ENCODE data around the gene SDHB.

SDHB gene

DNA sequence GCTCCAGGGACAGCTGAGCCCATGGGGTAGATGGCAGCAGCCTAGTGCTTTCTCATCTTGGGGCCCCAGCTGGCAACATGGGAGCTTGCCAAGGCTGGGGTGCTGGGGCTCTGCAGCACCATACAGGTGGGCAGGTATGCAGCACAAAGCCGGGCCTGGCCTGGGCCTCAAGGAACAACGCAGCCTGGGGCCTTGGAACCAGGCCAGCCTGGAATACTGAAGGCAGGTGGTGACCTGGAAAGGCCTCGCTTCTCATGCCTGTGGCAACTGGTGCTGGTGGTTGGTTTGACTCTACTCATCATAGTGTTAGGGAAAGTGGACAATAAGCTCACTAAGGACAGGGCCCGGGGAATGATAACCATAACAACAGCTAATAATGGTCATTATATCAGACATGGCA is 27.0 kb upstream of the SDHB start:
- no peak for TF ChIP-seq FOXP2 (optimal IDR thresholded peaks at IDR 0.05; ENCODE audit: control extremely low read depth, extremely low read length, insufficient read depth)
- TF ChIP-seq POLR2AphosphoS5 (IDR thresholded peaks at IDR 0.05; ENCODE audit: borderline replicate concordance, low read depth, low read length) = no peak
- TF ChIP-seq EZH2 (IDR thresholded peaks at IDR 0.05) = no peak
- H3K27ac ChIP-seq = no peak overlapping the region
- H3K36me3 ChIP-seq (ENCODE audit: insufficient read depth, low read length) = 0 out of 2 replicates have a peak, but pooled peaks cover 4% of the 10 kb centered on the region
- H3K9ac ChIP-seq (ENCODE audit: insufficient read length) = no peak overlapping the region
- no peaks in the 10 kb centered on the region for H3K9me3 ChIP-seq (ENCODE audit: low read depth, low read length)
- DNase-seq (ENCODE audit: low read depth, low spot score) = no peak
- H3K4me3 ChIP-seq = no peak overlapping the region

- no peak overlapping the region for H3K4me3 ChIP-seq
- no peak for TF ChIP-seq EZH2 (IDR thresholded peaks at IDR 0.05)
- no peak for TF ChIP-seq POLR2AphosphoS5 (IDR thresholded peaks at IDR 0.05; ENCODE audit: borderline replicate concordance, low read depth, low read length)
- TF ChIP-seq FOXP2 (optimal IDR thresholded peaks at IDR 0.05; ENCODE audit: control extremely low read depth, extremely low read length, insufficient read depth) = no peak
- H3K36me3 ChIP-seq (ENCODE audit: insufficient read depth, low read length) = 0 out of 2 replicates have a peak, but pooled peaks cover 4% of the 10 kb centered on the region
Measured at GRCh38 chr1:17080085-17080759, 26.4 kb upstream of the SDHB start.

DNA sequence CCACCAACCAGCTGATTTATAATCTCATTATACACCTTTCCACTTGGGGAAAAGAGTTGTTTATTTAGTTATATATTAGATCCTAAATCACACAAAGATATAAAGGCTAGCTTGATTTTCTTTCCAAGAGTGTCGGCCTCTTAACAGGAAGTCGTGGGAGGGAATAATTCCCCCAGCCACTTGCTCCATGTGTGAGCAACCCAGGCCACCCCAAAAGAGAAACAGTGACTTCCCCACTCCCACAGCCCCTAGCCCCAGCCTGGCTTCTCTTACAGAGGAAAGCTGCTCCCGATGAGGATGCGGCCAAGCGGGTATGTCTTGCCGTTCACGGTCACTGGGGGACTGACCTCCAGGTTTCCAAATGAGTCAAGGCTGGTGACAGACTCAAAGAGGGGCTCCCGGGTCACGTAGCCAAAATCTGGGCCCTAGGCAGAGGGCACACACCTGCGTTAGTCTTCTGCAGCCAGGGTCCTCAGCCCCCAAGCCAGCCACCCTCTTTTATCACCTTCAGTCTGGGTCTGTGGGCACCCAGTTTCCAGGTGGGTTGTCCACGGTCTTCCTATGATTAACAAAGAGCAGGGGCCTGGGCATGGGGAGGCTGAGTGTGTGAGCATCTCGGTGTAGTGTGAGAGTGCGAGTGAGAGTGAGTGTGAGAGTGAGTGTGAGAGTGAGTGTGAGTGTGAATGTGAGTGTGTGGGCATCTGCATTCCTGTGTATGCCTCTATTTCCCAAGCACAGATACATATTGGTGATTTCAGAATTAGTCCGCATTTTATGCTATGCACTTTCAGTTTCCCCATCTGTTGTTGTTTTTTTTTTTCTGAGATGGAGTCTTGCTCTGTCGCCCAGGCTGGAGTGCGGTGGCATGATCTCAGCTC is 25.4 kb upstream of the SDHB start:
- DNase-seq (ENCODE audit: low read depth, low spot score) = no peak
- Histone ChIP-seq H3K9me3 (ENCODE audit: low read depth, low read length) (no peaks in the 10 kb centered on the region), H3K36me3 (ENCODE audit: insufficient read depth, low read length) (0 out of 2 replicates have a peak, but pooled peaks cover 4% of the 10 kb centered on the region), H3K9ac (ENCODE audit: insufficient read length) (no peak overlapping the region), H3K4me3 (no peak overlapping the region), H3K27ac (no peak overlapping the region)
- TF ChIP-seq POLR2AphosphoS5 (IDR thresholded peaks at IDR 0.05; ENCODE audit: borderline replicate concordance, low read depth, low read length) = no peak
- no peak for TF ChIP-seq FOXP2 (optimal IDR thresholded peaks at IDR 0.05; ENCODE audit: control extremely low read depth, extremely low read length, insufficient read depth)
- no peak for TF ChIP-seq EZH2 (IDR thresholded peaks at IDR 0.05)

More at GRCh38 chr1:17080085-17080759, 26.4 kb upstream of the SDHB start:
- no peak overlapping the region for H3K9ac ChIP-seq (ENCODE audit: insufficient read length)
- no peaks in the 10 kb centered on the region for H3K9me3 ChIP-seq (ENCODE audit: low read depth, low read length)
- no peak for DNase-seq (ENCODE audit: low read depth, low spot score)
- H3K27ac ChIP-seq = no peak overlapping the region

- Histone ChIP-seq H3K36me3 (ENCODE audit: insufficient read depth, low read length) (0 out of 2 replicates have a peak, but pooled peaks cover 4% of the 10 kb centered on the region), H3K9ac (ENCODE audit: insufficient read length) (no peak overlapping the region), H3K4me3 (no peak overlapping the region), H3K9me3 (ENCODE audit: low read depth, low read length) (no peaks in the 10 kb centered on the region), H3K27ac (no peak overlapping the region)
- TF ChIP-seq EZH2 (IDR thresholded peaks at IDR 0.05) (no peak), FOXP2 (optimal IDR thresholded peaks at IDR 0.05; ENCODE audit: control extremely low read depth, extremely low read length, insufficient read depth) (no peak), POLR2AphosphoS5 (IDR thresholded peaks at IDR 0.05; ENCODE audit: borderline replicate concordance, low read depth, low read length) (no peak)
- no peak for DNase-seq (ENCODE audit: low read depth, low spot score)
Measured at GRCh38 chr1:17075470-17076255, 21.8 kb upstream of the SDHB start.

DNA sequence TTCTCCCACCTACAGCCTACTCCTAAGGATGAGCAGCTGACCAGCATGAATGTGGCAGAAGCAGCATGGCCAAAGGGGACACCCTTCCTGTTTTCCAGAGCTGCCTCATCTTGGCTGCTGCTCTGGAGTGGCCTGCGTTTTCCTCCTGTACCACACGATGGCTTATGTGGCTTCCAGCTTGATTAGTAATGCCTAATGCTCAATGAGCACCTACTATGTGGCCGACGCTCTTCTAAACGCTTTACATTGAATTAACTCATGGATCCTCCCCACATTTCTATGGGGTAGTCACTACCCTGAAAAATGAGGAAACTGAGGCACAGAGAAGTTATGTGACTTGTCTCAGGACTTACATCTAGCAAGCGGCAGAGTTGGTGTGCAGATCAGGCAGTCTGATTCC is 18.0 kb upstream of the SDHB start:
- Histone ChIP-seq H3K9me3 (ENCODE audit: low read depth, low read length) (no peaks in the 10 kb centered on the region), H3K4me3 (no peak overlapping the region), H3K27ac (no peak overlapping the region), H3K36me3 (ENCODE audit: insufficient read depth, low read length) (no peaks in the 10 kb centered on the region), H3K9ac (ENCODE audit: insufficient read length) (no peak overlapping the region)
- TF ChIP-seq EZH2 (IDR thresholded peaks at IDR 0.05) = no peak
- no peak for TF ChIP-seq FOXP2 (optimal IDR thresholded peaks at IDR 0.05; ENCODE audit: control extremely low read depth, extremely low read length, insufficient read depth)
- no peak for TF ChIP-seq POLR2AphosphoS5 (IDR thresholded peaks at IDR 0.05; ENCODE audit: borderline replicate concordance, low read depth, low read length)
- DNase-seq (ENCODE audit: low read depth, low spot score) = no peak

DNA sequence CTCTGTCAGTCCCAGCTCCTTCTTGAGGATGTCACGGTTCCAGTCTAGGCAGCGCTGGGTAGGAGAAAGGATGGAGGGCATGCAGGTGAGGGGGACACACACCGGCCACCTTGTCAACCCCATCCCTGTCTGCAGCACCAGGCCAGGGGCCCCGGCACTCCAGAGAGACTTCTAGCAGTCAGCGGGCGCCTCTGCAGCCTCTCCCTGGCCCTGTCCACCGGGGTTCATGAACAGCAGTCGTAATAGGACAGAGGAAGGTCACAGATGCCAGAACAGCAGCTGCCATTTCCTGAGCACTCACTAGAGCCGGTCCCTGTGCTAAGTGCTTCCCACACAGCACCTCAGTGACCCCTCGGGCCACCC is 16.3 kb upstream of the SDHB start:
- TF ChIP-seq POLR2AphosphoS5 (IDR thresholded peaks at IDR 0.05; ENCODE audit: borderline replicate concordance, low read depth, low read length) (no peak), FOXP2 (optimal IDR thresholded peaks at IDR 0.05; ENCODE audit: control extremely low read depth, extremely low read length, insufficient read depth) (no peak), EZH2 (IDR thresholded peaks at IDR 0.05) (no peak)
- H3K9me3 ChIP-seq (ENCODE audit: low read depth, low read length) = no peaks in the 10 kb centered on the region
- H3K36me3 ChIP-seq (ENCODE audit: insufficient read depth, low read length) = no peaks in the 10 kb centered on the region
- DNase-seq (ENCODE audit: low read depth, low spot score) = no peak
- no peak overlapping the region for H3K4me3 ChIP-seq
- no peak overlapping the region for H3K27ac ChIP-seq
- no peak overlapping the region for H3K9ac ChIP-seq (ENCODE audit: insufficient read length)

DNA sequence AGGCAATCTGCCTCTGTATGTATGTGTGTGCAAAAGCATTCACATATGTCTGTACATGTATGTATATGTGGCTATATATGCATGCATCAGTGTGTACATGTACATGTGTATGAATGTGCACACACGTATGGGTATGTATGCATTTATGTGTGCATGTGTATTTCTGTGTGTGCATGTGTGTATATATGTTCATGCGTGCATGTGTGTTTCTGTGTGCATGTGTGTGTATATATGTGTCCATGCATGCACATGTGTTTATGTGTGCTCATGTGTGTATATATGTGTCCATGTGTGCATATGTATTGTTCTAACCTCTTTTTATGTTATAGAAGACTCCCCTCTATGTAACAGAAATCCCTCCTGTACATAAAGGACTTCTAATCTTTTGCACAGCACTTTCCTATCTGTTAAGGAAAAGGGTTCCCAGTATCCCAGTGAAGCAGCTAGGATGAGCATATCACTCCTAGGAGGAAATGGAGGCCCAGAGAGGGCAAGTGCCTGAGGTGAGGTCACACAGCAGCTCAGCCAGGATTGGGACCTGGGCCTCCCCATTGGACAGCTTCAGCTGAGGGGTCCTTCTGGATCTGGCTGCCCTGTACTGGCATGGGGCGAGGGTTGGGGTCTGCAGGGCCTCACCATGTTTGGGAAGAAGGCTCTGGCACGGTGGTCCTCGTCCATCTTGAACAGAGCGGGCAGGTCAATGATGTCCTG is 15.8 kb upstream of the SDHB start:
- no peaks in the 10 kb centered on the region for H3K36me3 ChIP-seq (ENCODE audit: insufficient read depth, low read length)
- H3K27ac ChIP-seq = no peak overlapping the region
- TF ChIP-seq FOXP2 (optimal IDR thresholded peaks at IDR 0.05; ENCODE audit: control extremely low read depth, extremely low read length, insufficient read depth) (no peak), POLR2AphosphoS5 (IDR thresholded peaks at IDR 0.05; ENCODE audit: borderline replicate concordance, low read depth, low read length) (no peak), EZH2 (IDR thresholded peaks at IDR 0.05) (no peak)
- no peaks in the 10 kb centered on the region; the same call in 1 of the 2 replicates for H3K9me3 ChIP-seq (ENCODE audit: low read depth, low read length)
- H3K4me3 ChIP-seq = no peak overlapping the region
- no peak overlapping the region for H3K9ac ChIP-seq (ENCODE audit: insufficient read length)
- no peak for DNase-seq (ENCODE audit: low read depth, low spot score)

All from SK-N-MC (cell line).